ENCODE results near the gene DNAJB6.
"Not testable (repeated sequence)": the region's sequence is repeated elsewhere in the genome, so short reads cannot be mapped to it uniquely, and the experiment has no call there.

Gene DNAJB6

GRCh38 chr7:157329447-157329846, 7.4 kb upstream of the DNAJB6 start:
- no peak for DNase-seq (ENCODE audit: low spot score)

DNA sequence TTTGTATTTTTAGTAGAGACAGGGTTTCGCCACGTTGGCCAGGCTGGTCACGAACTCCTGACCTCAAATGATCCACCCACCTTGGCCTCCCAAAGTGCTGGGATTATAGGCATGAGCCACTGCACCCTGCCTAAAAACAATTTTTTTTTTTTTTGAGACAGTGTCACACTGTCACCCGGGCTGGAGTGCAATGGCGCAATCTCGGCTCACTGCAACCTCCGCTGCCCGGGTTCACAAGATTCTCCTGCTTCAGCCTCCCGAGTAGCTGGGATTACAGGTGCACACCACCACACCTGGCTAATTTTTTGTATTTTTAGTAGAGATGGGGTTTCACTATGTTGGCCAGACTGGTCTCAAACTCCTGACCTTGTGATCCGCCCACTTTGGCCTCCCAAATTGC, 6.2 kb upstream of the DNAJB6 start:
- DNase-seq (ENCODE audit: low spot score) = not testable (repeated sequence)

- DNase-seq (ENCODE audit: low spot score) = peak; percentile 49
Observed at GRCh38 chr7:157331049-157331448, 5.8 kb upstream of the DNAJB6 start.

DNA sequence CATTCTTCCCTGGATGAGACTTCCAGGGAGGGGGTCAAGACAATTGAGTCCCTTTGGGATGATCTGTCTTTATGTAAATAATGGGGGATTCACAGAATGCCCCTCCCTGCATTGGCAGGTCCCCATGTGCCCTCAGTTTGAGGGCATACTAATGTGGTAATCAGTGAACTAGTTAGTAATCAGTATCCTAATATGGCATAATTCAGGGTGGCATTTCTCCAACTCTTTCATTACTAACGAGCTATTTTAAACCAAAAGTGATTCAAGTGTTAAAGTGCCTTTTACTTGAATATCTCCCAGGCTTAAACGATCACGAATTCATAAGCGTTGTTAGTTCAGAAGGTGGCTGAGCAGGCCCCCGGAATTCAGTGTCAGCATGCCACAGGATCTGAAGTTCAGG, 1.6 kb upstream of the DNAJB6 start:
- no peak for DNase-seq (ENCODE audit: low spot score)

DNA sequence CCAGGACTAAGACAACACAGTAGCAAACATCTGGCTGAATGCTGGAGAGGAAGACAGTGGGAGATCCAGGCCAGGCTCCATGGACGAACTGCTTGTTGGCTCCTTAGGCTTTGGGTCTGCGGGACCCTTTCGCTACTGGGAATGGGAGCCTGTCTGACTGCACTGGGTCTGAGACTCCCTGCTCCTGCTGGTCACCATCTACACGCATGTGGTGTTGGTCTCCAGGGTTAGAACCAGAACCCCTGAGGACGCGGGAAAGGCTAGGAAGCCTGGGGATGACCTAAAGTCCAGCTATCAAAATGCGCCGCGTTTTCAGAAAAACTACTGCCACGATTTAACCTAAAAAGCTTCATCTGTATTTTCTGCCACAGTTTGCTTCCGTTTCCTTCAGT, 817 bp upstream of the DNAJB6 start:
- DNase-seq (ENCODE audit: low spot score) = no peak

- DNase-seq (ENCODE audit: low spot score) = peak; percentile 80
Observed at GRCh38 chr7:157337316-157338149, 729 bp downstream of the DNAJB6 start.

- DNase-seq (ENCODE audit: low spot score) = peak; percentile 94
Observed at GRCh38 chr7:157339777-157340677, 3.2 kb downstream of the DNAJB6 start.

DNA sequence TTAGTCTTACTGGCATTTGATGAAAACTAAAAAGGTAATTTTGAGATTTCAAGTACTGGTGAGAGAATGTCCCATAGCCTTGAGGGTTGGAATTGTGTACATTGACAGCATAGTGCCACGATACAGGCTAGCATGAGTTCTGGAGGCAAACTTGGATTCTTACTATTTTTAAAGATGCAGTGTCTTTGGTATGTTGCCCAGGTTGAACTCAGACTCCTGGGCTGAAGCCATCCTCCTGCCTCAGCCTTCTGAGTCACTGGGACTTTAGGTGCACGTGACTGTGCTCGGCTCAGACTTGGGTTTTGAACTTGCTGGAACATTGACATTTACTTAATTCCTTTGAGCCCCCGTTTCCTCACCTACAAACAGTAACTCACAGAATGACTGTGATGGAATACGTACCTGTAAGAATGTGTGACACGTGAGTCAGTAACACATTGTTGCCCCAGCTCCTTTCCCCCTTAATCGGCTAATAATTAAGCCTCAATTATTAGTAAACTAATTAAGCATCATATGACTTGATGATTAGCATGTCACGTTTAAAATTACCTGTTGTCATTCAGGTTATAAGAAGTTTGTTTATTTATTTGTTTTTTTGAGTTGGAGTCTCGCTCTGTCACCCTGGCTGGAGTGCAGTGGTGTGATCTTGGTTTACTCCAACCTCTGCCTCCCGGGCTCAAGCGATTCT, 10.6 kb downstream of the DNAJB6 start:
- no peak for DNase-seq (ENCODE audit: low spot score)

DNA sequence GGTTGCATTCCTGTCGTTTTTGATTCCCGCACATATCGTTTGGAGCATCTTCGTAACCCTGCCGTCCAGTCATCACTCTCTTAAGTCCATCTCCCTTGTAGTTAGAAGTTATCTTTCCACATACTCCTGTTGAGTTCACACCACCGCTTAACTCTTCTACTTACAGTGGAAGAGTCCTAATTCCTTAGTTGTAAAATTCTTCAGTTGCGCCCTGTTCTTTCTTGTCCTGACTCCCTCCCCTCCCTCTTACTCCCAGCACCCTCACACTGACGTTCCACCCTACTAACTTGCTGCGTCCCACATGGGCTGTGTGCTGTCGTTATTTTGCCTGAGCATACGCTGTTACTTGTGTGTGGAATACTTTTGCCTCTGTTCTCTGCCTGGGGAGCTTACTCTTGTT, 11.7 kb downstream of the DNAJB6 start:
- no peak for DNase-seq (ENCODE audit: low spot score)

- no peak for DNase-seq (ENCODE audit: low spot score)
Observed at GRCh38 chr7:157352516-157352915, 15.7 kb downstream of the DNAJB6 start.

GRCh38 chr7:157355784-157356511, 19.1 kb downstream of the DNAJB6 start:
- no peak for DNase-seq (ENCODE audit: low spot score)

DNA sequence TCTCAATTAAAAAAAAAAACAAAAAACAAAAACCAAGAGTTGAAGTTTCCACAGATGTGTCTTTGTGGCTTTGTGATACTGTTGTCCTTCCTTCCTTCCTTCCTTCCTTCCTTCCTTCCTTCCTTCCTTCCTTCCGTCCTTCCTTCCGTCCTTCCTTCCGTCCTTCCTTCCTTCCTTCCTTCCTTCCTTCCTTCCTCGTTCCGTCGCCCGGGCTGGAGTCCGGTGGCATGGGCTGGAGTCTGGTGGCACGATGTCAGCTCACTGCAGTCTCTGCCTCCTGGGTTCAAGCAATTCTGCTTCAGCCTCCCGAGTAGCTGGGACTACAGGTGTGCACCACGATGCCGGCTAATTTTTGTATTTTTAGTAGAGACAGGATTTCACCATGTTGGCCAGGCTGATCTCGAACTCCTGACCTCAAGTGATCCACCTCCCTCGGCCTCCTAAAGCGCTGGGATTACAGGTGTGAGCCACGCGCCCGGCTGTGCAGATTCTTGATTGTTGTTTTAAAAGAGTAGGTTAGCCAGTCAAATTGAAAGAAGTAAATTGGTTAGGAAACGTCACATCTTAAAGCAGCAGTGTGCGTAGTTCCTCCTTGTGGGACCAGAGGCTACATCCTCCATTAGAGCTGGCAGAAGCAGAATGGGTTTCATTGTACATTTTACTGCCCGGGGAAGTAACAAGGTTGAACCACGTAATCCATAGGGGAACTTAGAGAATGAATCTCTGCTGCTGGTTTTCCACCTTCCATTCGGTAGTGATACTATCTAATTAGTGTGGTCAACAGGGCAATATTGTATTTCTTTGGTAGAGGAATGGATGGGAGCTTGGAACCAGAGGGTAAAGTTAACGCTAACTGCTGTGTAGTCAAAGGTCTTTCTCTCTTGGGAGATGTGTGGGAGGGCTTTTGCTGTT, 20.6 kb downstream of the DNAJB6 start:
- no peak for DNase-seq (ENCODE audit: low spot score)

GRCh38 chr7:157358041-157358752, 21.4 kb downstream of the DNAJB6 start:
- no peak for DNase-seq (ENCODE audit: low spot score)

DNA sequence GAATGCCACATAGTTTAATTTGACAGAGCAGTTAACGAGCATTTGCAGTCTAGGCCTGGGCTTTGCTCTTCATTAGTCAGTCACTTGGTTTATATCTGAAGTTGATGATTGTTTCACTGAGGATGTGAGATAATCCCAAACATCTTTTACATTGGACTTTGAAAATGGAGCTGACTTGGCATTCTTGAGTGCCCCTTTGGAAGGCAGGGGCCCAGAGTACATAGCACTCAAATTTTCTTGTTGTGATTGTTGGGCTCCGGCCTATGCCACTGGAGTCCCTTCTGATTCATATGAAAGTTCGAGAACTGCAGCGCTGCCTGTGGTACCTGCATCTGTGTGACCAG, 21.9 kb downstream of the DNAJB6 start:
- DNase-seq (ENCODE audit: low spot score) = no peak

- no peak for DNase-seq (ENCODE audit: low spot score)
Observed at GRCh38 chr7:157359581-157359980, 22.8 kb downstream of the DNAJB6 start.

- no peak for DNase-seq (ENCODE audit: low spot score)
Observed at GRCh38 chr7:157360483-157361025, 23.8 kb downstream of the DNAJB6 start.

DNA sequence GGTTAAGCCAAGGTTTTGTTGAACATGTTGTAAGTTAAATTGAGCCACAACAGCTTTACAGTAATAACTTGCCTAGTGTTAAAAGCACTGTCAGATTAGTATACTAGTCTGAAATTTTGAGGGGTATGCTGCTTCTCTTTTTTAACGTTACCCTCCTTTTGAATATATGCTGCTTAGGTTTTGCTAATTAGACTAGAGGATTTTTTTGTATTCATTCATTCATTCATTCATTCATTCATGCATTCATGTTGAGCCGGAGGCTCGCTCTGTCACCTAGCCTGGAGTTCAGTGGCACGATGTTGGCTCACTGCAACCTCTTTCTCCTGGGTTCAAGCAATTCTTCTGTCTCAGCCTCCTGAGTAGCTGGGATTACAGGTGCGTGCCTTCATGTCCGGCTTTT, 24.7 kb downstream of the DNAJB6 start:
- no peak for DNase-seq (ENCODE audit: low spot score)

- no peak for DNase-seq (ENCODE audit: low spot score)
Observed at GRCh38 chr7:157362729-157363128, 25.9 kb downstream of the DNAJB6 start.

- DNase-seq (ENCODE audit: low spot score) = no peak
Observed at GRCh38 chr7:157366722-157367121, 29.9 kb downstream of the DNAJB6 start.

GRCh38 chr7:157368955-157369354, 32.2 kb downstream of the DNAJB6 start:
- no peak for DNase-seq (ENCODE audit: low spot score)
